Uterus (tissue), 4 donors: ENCODE data around the gene PTPRN2. TPM values are rescaled to one million over a fixed set of nuclear protein-coding genes. Genes with fewer than 3 reads are reported as not detected.

Source experiments
- DNase-seq, 2 donors: peaks; one replicate each; pipeline ENCODE4 v3.0.0-alpha.2; 2019 to 2020
- H3K27ac ChIP-seq, 2 donors: fragments of 200-600 bp; sonication (generic); 1 replicate in 1 of 2; 2 replicates in 1 of 2; pipeline ENCODE4 v1.5.1; 2016 to 2018
- H3K27me3 ChIP-seq, 2 donors: fragments of 200-600 bp; sonication (generic); one replicate each; pipeline ENCODE4 v1.5.1; 2018 to 2019; ENCODE audit warnings: control low read depth in 1 of 2
- H3K36me3 ChIP-seq, 2 donors: fragments of 200-600 bp; sonication (generic); one replicate each; pipeline ENCODE4 v1.5.1; 2019; ENCODE audit warnings: control low read depth in 1 of 2
- H3K4me1 ChIP-seq, 2 donors: fragments of 200-600 bp; sonication (generic); one replicate each; pipeline ENCODE4 v1.5.1; 2018 to 2019; ENCODE audit warnings: control low read depth in 1 of 2
- H3K4me3 ChIP-seq, 2 donors: fragments of 200-600 bp; sonication (generic); 1 replicate in 1 of 2; 2 replicates in 1 of 2; pipeline ENCODE4 v1.5.1; 2018 to 2019; ENCODE audit warnings: mild to moderate bottlenecking in 1 of 2
- H3K9me3 ChIP-seq, 2 donors: fragments of 200-600 bp; sonication (generic); one replicate each; pipeline ENCODE4 v1.5.1; 2019; ENCODE audit warnings: control low read depth in 1 of 2
- CTCF ChIP-seq, 4 experiments: fragments of 200-600 bp in 2 of 4; fragments of 450-650 bp in 2 of 4; sonication (generic) in 2 of 4; IDR thresholded peaks; one replicate each; pipeline ENCODE4 v1.5.1; 2016 to 2019; ENCODE audit warnings: antibody characterized with exemption in 4 of 4, mild to moderate bottlenecking in 2 of 4, moderate library complexity in 1 of 4
- POLR2A ChIP-seq, 2 donors: fragments of 450-650 bp; IDR thresholded peaks; one replicate each; pipeline ENCODE4 v1.6.1; 2016; ENCODE audit warnings: antibody characterized with exemption in 2 of 2, mild to moderate bottlenecking in 1 of 2, moderate library complexity in 1 of 2
- intact Hi-C: fragments of 100-400 bp; cut with DNase I; formaldehyde crosslinking; loops from one replicate; pipeline ENCODE4 v1.15.1; 2023; ENCODE audit warnings: low total_unique reads
- total RNA-seq, 4 donors: library from RNA; depleted of rRNA in 3 of 4; stranded (reverse); fragments of >200 nt in 3 of 4; gene quantifications; one replicate each; pipeline versions ENCODE4 v1.1.0 to v1.2.4, GENCODE V29; 2014 to 2023
- donor health status: DM: yes; HTN: yes; CAD: no.

PTPRN2 gene
- total RNA-seq, 4 donors from 2014 or later, result 1.2 to 5.2 (median 2.3) TPM

GRCh38 chr7:158561659-158562058 lies 26.0 kb downstream of the PTPRN2 start:
- intact Hi-C loops, result no loop called here
- Histone ChIP-seq H3K9me3 (no peaks in the 10 kb centered on the region), H3K27me3 (no peaks in the 10 kb centered on the region)

GRCh38 chr7:158560386-158560785 lies 27.2 kb downstream of the PTPRN2 start:
- no peaks in the 10 kb centered on the region for H3K4me1 ChIP-seq
- intact Hi-C loops, result no loop called here
- no peak for TF ChIP-seq CTCF (IDR thresholded peaks at IDR 0.05)
- TF ChIP-seq POLR2A (IDR thresholded peaks at IDR 0.05), result no peak

More at GRCh38 chr7:158561659-158562058, 26.0 kb downstream of the PTPRN2 start:
- no peak for DNase-seq
- H3K36me3 ChIP-seq, result no peaks in the 10 kb centered on the region
- H3K27ac ChIP-seq, result no peak overlapping the region
- H3K4me1 ChIP-seq, result no peaks in the 10 kb centered on the region
- TF ChIP-seq POLR2A (IDR thresholded peaks at IDR 0.05), result no peak
- no peak for TF ChIP-seq CTCF (IDR thresholded peaks at IDR 0.05)
- no peak overlapping the region for H3K4me3 ChIP-seq

GRCh38 chr7:158559356-158559755 lies 28.3 kb downstream of the PTPRN2 start:
- DNase-seq, result no peak
- Histone ChIP-seq H3K4me1 (no peaks in the 10 kb centered on the region), H3K9me3 (no peaks in the 10 kb centered on the region), H3K27ac (no peak overlapping the region), H3K4me3 (no peak overlapping the region), H3K27me3 (no peaks in the 10 kb centered on the region), H3K36me3 (no peaks in the 10 kb centered on the region)
- TF ChIP-seq POLR2A (IDR thresholded peaks at IDR 0.05) (no peak), CTCF (IDR thresholded peaks at IDR 0.05) (no peak)
- intact Hi-C loops, result no loop called here

More at GRCh38 chr7:158560386-158560785, 27.2 kb downstream of the PTPRN2 start:
- H3K27ac ChIP-seq, result no peak overlapping the region
- H3K9me3 ChIP-seq, result no peaks in the 10 kb centered on the region
- no peaks in the 10 kb centered on the region for H3K36me3 ChIP-seq
- no peaks in the 10 kb centered on the region for H3K27me3 ChIP-seq
- H3K4me3 ChIP-seq, result no peak overlapping the region
- DNase-seq, result no peak

- Histone ChIP-seq H3K36me3 (no peaks in the 10 kb centered on the region), H3K4me1 (no peaks in the 10 kb centered on the region), H3K4me3 (no peak overlapping the region), H3K9me3 (no peaks in the 10 kb centered on the region), H3K27ac (no peak overlapping the region), H3K27me3 (no peaks in the 10 kb centered on the region)
- no peak for DNase-seq
- TF ChIP-seq CTCF (IDR thresholded peaks at IDR 0.05), result no peak
- TF ChIP-seq POLR2A (IDR thresholded peaks at IDR 0.05), result no peak
- intact Hi-C loops, result no loop called here
Observed at GRCh38 chr7:158558816-158559215, 28.8 kb downstream of the PTPRN2 start.

- Histone ChIP-seq H3K27ac (no peak overlapping the region), H3K4me1 (no peaks in the 10 kb centered on the region), H3K4me3 (no peak overlapping the region), H3K27me3 (no peaks in the 10 kb centered on the region), H3K36me3 (no peaks in the 10 kb centered on the region), H3K9me3 (no peaks in the 10 kb centered on the region)
- DNase-seq, result no peak
- no peak for TF ChIP-seq CTCF (IDR thresholded peaks at IDR 0.05)
- intact Hi-C loops, result no loop called here
Observed at GRCh38 chr7:158557441-158557755, 30.2 kb downstream of the PTPRN2 start.
